Progenitor cell of endocrine pancreas (in vitro differentiated cells): ENCODE results near the gene FRMD4A. TPM values are rescaled to one million over a fixed set of nuclear protein-coding genes. Genes with fewer than 3 reads are reported as not detected.

Experiments used
- DNase-seq: peaks from one replicate; pipeline ENCODE4 v3.0.0; 2021; ENCODE audit warnings: low spot score; ENCODE audit not compliant: unreplicated experiment
- H3K27ac Mint-ChIP-seq: 2 replicates; pipeline ENCODE4 v1.8.0; 2021; ENCODE audit warnings: mild to moderate bottlenecking, moderate library complexity, mixed read lengths
- H3K27me3 Mint-ChIP-seq: 2 replicates; pipeline ENCODE4 v1.8.0; 2021; ENCODE audit warnings: mixed read lengths
- H3K36me3 Mint-ChIP-seq: 2 replicates; pipeline ENCODE4 v1.8.0; 2022; ENCODE audit warnings: mixed read lengths; ENCODE audit not compliant: insufficient read depth
- H3K4me1 Mint-ChIP-seq: 2 replicates; pipeline ENCODE4 v1.8.0; 2021; ENCODE audit warnings: low read depth, mixed read lengths
- H3K4me3 Mint-ChIP-seq: 2 replicates; pipeline ENCODE4 v1.8.0; 2021; ENCODE audit warnings: low read depth, mild to moderate bottlenecking, moderate library complexity, mixed read lengths
- H3K9me3 Mint-ChIP-seq: 2 replicates; pipeline ENCODE4 v1.8.0; 2021; ENCODE audit warnings: low read depth, mixed read lengths
- total RNA-seq: library from RNA; stranded (reverse); gene quantifications from 2 replicates; pipeline ENCODE4 v1.2.1, GENCODE V29; 2021
- TF ChIP-seq, protein P1 (sequence below): fragments of 200-600 bp; sonication (generic); IDR thresholded peaks from one replicate; pipeline ENCODE4 v1.5.0; 2021; ENCODE audit warnings: antibody characterized with exemption, mild to moderate bottlenecking; ENCODE audit not compliant: unreplicated experiment

The FRMD4A gene
- total RNA-seq, 1 donor from 2014 or later, result 42.2 TPM

DNA sequence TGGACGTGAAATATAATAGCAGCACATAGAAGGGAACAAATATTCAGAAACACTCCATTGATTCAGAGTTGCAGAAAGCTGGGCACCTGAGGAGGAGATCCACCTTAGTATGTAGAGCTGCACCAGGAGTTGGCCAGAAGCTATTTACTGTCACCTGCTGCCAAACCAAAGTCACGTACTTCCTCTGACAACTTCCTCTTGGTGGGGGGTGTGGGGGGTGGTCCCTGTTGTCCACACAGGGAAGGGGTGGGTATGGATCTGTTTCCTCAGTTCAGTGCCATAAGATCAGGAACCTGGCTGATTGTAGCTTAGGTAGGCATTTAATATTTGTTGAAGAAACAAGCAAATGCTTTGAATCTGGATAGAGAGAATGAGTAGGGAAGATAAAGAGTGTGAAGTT, 264.6 kb downstream of the FRMD4A start:
- TF ChIP-seq, protein P1, sequence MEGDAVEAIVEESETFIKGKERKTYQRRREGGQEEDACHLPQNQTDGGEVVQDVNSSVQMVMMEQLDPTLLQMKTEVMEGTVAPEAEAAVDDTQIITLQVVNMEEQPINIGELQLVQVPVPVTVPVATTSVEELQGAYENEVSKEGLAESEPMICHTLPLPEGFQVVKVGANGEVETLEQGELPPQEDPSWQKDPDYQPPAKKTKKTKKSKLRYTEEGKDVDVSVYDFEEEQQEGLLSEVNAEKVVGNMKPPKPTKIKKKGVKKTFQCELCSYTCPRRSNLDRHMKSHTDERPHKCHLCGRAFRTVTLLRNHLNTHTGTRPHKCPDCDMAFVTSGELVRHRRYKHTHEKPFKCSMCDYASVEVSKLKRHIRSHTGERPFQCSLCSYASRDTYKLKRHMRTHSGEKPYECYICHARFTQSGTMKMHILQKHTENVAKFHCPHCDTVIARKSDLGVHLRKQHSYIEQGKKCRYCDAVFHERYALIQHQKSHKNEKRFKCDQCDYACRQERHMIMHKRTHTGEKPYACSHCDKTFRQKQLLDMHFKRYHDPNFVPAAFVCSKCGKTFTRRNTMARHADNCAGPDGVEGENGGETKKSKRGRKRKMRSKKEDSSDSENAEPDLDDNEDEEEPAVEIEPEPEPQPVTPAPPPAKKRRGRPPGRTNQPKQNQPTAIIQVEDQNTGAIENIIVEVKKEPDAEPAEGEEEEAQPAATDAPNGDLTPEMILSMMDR, result no peak
- Mint-ChIP-seq H3K9me3 (no peaks in the 10 kb centered on the region), H3K4me1 (peaks cover 2% of the 10 kb centered on the region), H3K27ac (no peak overlapping the region), H3K27me3 (peaks cover 6% of the 10 kb centered on the region), H3K36me3 (no peaks in the 10 kb centered on the region), H3K4me3 (no peak overlapping the region)
- no peak for DNase-seq

DNA sequence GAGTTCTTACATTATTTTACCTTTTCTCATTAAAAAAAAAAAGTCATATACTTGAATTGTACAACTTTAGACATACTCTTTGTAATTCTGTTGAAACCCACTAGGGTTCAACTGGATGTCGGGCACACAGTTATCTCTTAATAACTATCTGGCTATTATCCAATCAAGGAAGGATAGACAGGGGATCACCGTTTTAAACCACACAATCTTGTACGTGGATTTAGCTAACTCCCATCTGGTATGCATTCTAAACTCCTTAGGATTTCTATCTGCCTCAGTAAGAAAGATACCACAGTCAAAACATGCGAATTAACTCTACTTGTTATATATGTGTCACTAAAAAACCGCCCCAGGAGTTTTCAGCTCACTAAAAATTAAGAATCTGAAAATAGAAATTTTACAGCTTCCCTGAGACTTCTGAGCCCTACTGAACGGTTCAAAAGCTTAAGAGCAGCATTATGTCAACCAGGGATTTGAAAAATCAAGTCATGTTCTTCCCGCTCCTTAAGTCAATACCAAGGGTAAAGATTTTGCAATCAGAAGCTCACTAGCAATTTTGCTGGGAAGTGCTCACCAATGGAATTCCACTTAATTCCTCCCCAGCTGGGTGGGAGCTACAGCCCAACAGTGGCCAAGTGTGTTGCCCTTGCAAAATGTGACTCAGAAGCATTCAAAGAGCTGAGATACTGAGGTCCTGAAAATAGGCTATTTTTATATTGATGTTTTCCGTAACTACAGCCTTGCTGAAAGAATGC, 267.0 kb downstream of the FRMD4A start:
- TF ChIP-seq, protein P1, result no peak
- Mint-ChIP-seq H3K27ac (no peak overlapping the region), H3K4me3 (no peak overlapping the region), H3K9me3 (no peaks in the 10 kb centered on the region), H3K36me3 (no peaks in the 10 kb centered on the region), H3K4me1 (peaks cover 2% of the 10 kb centered on the region), H3K27me3 (no peaks in the 10 kb centered on the region)
- no peak for DNase-seq

DNA sequence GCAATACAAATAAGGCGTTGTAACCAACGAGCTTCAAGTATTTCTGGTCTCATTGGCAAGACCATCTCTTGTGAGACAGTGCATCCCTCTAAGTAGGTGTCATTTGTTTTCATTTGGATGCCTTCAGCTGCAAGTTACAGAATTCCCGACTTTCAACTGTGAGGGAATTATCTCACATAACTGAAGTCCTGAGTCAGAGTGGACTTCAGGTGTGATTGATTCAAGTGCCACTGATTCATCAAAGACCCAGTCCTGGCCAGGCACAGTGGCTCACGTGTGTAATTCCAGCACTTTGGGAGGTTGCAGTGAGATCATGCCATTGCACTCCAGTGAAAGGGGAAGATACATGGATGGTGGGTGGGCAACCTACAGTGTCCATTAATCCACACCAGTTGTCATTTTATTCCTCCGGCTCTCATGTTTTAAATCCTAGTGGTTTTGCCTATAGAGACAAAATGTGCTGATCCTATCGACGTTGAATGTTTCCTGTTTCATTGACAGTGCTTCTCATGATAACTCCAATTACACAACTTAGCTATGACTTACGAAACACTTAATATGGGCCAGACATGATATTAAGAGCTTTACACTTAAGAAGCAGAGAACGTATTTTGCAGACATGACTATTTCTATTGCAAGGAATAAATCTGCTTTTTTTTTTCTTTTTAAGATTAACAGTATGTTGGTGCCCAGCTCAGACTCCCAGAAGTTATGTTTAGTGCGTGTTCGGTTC, 268.0 kb downstream of the FRMD4A start:
- H3K36me3 Mint-ChIP-seq, result no peaks in the 10 kb centered on the region
- H3K27me3 Mint-ChIP-seq, result no peaks in the 10 kb centered on the region
- no peak overlapping the region for H3K27ac Mint-ChIP-seq
- TF ChIP-seq, protein P1, result no peak
- H3K4me1 Mint-ChIP-seq, result peaks cover 2% of the 10 kb centered on the region
- no peaks in the 10 kb centered on the region for H3K9me3 Mint-ChIP-seq
- no peak overlapping the region for H3K4me3 Mint-ChIP-seq
- DNase-seq, result no peak

DNA sequence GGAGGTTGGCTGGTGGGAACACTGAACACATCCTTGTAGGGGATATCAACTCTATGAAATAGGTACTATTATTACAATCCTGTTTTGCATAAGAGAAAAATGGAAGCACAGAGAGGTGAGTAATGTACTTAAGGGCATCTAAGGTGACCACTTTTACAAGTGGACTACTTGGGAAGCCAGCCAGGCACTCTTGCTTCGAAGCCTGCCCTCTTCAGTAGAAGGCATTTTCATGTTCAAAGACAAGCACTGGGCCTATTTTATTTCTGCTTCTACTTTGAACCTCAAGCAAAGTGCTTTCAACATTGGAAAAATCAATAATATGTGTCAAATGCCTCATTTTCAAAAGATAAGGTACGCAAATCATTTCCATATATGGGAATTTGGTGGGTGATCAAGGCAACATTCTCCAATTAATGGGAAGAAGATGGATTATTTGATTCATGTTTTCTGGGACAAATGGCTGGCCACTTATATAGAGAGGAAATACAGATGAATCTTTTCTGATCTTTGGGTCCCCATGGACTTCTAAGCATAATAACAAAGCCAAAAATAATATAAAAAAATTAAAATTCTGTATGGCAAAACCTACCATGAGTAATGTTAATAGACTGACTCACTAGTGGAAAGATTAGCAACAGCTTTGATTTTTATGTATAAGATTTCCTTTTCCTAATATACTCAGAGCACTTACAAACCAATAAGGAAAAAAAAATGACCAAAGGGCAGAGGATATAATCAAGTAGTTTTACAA, 270.2 kb downstream of the FRMD4A start:
- H3K27me3 Mint-ChIP-seq, result no peaks in the 10 kb centered on the region
- peaks cover 2% of the 10 kb centered on the region for H3K4me1 Mint-ChIP-seq
- no peaks in the 10 kb centered on the region for H3K9me3 Mint-ChIP-seq
- no peak overlapping the region for H3K27ac Mint-ChIP-seq
- no peak for DNase-seq
- no peak overlapping the region for H3K4me3 Mint-ChIP-seq
- TF ChIP-seq, protein P1, result no peak
- no peaks in the 10 kb centered on the region for H3K36me3 Mint-ChIP-seq
